BLaER1 treated with 17β-estradiol and CSF1 and Interleukin-3, amounts not matched to agents 10 nM and 100 nM (cell line): Measurements from ENCODE around the gene FXYD4.
"Not testable (repeated sequence)": the region's sequence is repeated elsewhere in the genome, so short reads cannot be mapped to it uniquely, and the experiment has no call there.

Source experiments
- H3K27ac ChIP-seq, 11 experiments: shearing (Covaris generic); formaldehyde crosslinking; 2 replicates each; pipeline ENCODE4 v1.8.1; 2022
- H3K27me3 ChIP-seq, 11 experiments: shearing (Covaris generic); formaldehyde crosslinking; 2 replicates each; pipeline ENCODE4 v1.8.1; 2022
- H3K36me3 ChIP-seq, 11 experiments: shearing (Covaris generic); formaldehyde crosslinking; 2 replicates each; pipeline ENCODE4 v1.8.1; 2022
- H3K4me1 ChIP-seq, 10 experiments: shearing (Covaris generic); formaldehyde crosslinking; 2 replicates each; pipeline ENCODE4 v1.8.1; 2022
- H3K4me2 ChIP-seq, 11 experiments: shearing (Covaris generic); formaldehyde crosslinking; 2 replicates each; pipeline ENCODE4 v1.8.1; 2022
- H3K4me3 ChIP-seq, 10 experiments: shearing (Covaris generic); formaldehyde crosslinking; 2 replicates each; pipeline ENCODE4 v1.8.1; 2022
- H3K9ac ChIP-seq, 11 experiments: shearing (Covaris generic); formaldehyde crosslinking; 2 replicates each; pipeline ENCODE4 v1.8.1; 2022
- H3K9me3 ChIP-seq, 11 experiments: shearing (Covaris generic); formaldehyde crosslinking; replicated peaks in 1 of 11; 2 replicates each; pipeline ENCODE4 v1.8.1; 2022
- H4K20me1 ChIP-seq, 11 experiments: shearing (Covaris generic); formaldehyde crosslinking; 2 replicates each; pipeline ENCODE4 v1.8.1; 2022
- Cebpa-rat ChIP-seq, 11 experiments: shearing (Covaris generic); IDR thresholded peaks; 2 replicates each; pipeline ENCODE4 v1.8.1; 2022

FXYD4 gene, protein sequence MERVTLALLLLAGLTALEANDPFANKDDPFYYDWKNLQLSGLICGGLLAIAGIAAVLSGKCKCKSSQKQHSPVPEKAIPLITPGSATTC

DNA sequence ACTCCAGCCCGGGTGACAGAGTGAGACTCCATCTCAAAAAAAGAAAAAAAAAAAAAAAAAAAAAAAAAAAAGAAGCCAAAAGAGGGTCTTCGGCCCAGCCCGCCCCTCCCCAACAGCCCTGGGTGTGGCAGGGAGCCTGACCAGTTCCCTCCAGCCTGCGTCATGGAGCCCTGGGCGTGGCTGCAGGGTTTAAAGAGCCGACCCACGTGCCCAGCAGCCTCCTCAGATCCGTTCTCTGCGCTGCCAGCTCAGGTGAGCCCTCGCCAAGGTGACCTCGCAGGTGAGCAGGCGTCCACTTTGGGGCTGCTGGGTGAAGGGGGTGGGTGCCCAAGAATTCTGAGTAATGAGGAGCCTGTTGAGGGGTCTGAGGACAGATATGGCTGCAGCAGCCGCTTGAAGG, at the start of gene FXYD4:
FXYD4 (plus strand) TSS at position 219 of the 400 bp plus-strand sequence. CDS start 2,111 bp downstream, outside the sequence.
- Histone ChIP-seq H3K4me2 (no peak within 1 kb of the TSS), H3K36me3 (no peaks in the 10 kb centered on the region), H4K20me1 (no peaks in the 10 kb centered on the region), H3K27ac (no peak within 1 kb of the TSS), H3K4me1 (peaks cover 0 to 5% (median 0%) of the 10 kb centered on the region in 10 experiments; a peak in 1 of 20 replicates), H3K27me3 (no peaks in the 10 kb centered on the region), H3K9ac (no peak within 1 kb of the TSS), H3K4me3 (no peak within 1 kb of the TSS), H3K9me3 (no peaks in the 10 kb centered on the region)
- no peak for TF ChIP-seq Cebpa-rat (IDR thresholded peaks at IDR 0.05)

- H3K36me3 ChIP-seq: no peaks in the 10 kb centered on the region
- H3K9ac ChIP-seq: no peak overlapping the region
- H3K4me1 ChIP-seq: no peaks in the 10 kb centered on the region
- no peak overlapping the region for H3K4me3 ChIP-seq
- no peaks in the 10 kb centered on the region for H4K20me1 ChIP-seq
- no peak overlapping the region for H3K4me2 ChIP-seq
- peaks cover 0 to 5% (median 0%) of the 10 kb centered on the region in 11 experiments; a peak in 2 of 22 replicates for H3K9me3 ChIP-seq
- H3K27ac ChIP-seq: no peak overlapping the region
- no peak for TF ChIP-seq Cebpa-rat (IDR thresholded peaks at IDR 0.05)
- H3K27me3 ChIP-seq: no peaks in the 10 kb centered on the region
Observed at GRCh38 chr10:43322331-43322730, 49.1 kb upstream of the FXYD4 start.

DNA sequence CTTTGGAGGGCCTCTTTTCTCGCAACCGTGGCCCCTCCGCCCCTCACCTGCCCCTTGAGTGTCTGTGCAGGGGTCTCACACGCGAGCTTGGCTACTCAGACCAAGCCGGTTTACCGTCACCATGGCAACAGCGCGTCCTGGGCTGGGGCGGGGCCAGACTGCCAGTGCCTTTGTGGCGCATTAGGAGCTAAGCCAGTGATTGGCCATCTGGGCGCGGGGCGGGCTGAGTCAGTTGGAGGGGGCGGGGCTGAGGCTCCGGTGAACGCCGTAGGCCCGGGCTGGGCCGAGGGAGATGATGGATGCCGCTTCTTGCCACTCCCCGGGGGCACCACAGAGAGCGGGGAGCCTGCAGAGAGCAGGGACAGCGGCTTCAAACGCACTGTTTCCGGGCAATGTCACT, 48.7 kb upstream of the FXYD4 start:
- Histone ChIP-seq H3K9me3 (peaks cover 0 to 5% (median 0%) of the 10 kb centered on the region in 11 experiments; a peak in 3 of 22 replicates), H3K36me3 (no peaks in the 10 kb centered on the region), H3K4me1 (no peaks in the 10 kb centered on the region), H3K27me3 (no peaks in the 10 kb centered on the region), H3K27ac (no peak overlapping the region), H3K9ac (no peak overlapping the region), H3K4me3 (no peak overlapping the region), H4K20me1 (no peaks in the 10 kb centered on the region), H3K4me2 (no peak overlapping the region)
- no peak for TF ChIP-seq Cebpa-rat (IDR thresholded peaks at IDR 0.05)

GRCh38 chr10:43323245-43323644, 48.2 kb upstream of the FXYD4 start:
- H3K4me2 ChIP-seq: no peak overlapping the region
- no peaks in the 10 kb centered on the region for H4K20me1 ChIP-seq
- H3K9ac ChIP-seq: no peak overlapping the region
- H3K9me3 ChIP-seq: peaks cover 0 to 6% (median 0%) of the 10 kb centered on the region in 11 experiments; a peak in 4 of 22 replicates
- no peaks in the 10 kb centered on the region for H3K36me3 ChIP-seq
- TF ChIP-seq Cebpa-rat (IDR thresholded peaks at IDR 0.05): no peak
- H3K27me3 ChIP-seq: no peaks in the 10 kb centered on the region
- H3K27ac ChIP-seq: no peak overlapping the region
- no peak overlapping the region for H3K4me3 ChIP-seq
- H3K4me1 ChIP-seq: no peaks in the 10 kb centered on the region

- H3K9me3 ChIP-seq: peaks cover 13 to 22% (median 15%) of the 10 kb centered on the region in 11 experiments
- no peak for TF ChIP-seq Cebpa-rat (IDR thresholded peaks at IDR 0.05)
- no peaks in the 10 kb centered on the region; a peak in 1 of 22 replicates for H3K36me3 ChIP-seq
- H4K20me1 ChIP-seq: no peaks in the 10 kb centered on the region
- H3K27me3 ChIP-seq: no peaks in the 10 kb centered on the region
- no peak overlapping the region for H3K4me3 ChIP-seq
- no peak overlapping the region for H3K9ac ChIP-seq
- no peak overlapping the region for H3K4me2 ChIP-seq
- no peak overlapping the region for H3K27ac ChIP-seq
- H3K4me1 ChIP-seq: peaks cover 0 to 3% (median 0%) of the 10 kb centered on the region in 10 experiments; a peak in 1 of 20 replicates
Observed at GRCh38 chr10:43324876-43325275, 46.6 kb upstream of the FXYD4 start.

DNA sequence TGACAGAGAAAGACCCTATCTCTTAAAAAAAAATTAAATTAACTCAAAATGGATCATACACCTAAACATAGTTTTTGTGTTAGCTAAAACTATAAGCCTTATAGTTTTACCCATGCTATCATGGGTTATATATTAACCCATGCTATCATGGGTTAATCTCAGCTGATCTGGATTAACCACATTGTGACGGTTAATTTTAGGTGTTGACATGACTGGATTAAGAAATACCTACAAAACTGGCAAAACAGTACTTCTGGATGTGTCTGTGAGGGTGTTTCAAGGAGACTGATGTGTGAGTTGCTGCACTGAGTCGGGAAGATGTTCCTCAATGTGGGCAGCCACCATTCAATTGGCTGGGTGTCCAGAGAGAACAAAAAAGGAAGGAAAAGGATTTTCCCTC, 44.3 kb upstream of the FXYD4 start:
- TF ChIP-seq Cebpa-rat (IDR thresholded peaks at IDR 0.05): no peak
- H3K4me3 ChIP-seq: no peak overlapping the region
- no peak overlapping the region for H3K9ac ChIP-seq
- peaks cover 14 to 36% (median 19%) of the 10 kb centered on the region in 11 experiments for H3K9me3 ChIP-seq
- H3K36me3 ChIP-seq: no peaks in the 10 kb centered on the region; a peak in 1 of 22 replicates
- peaks cover 6 to 11% (median 7%) of the 10 kb centered on the region in 10 experiments for H3K4me1 ChIP-seq
- H3K27me3 ChIP-seq: no peaks in the 10 kb centered on the region
- no peak overlapping the region for H3K27ac ChIP-seq
- no peak overlapping the region for H3K4me2 ChIP-seq
- no peaks in the 10 kb centered on the region for H4K20me1 ChIP-seq

GRCh38 chr10:43327986-43328385, 43.5 kb upstream of the FXYD4 start:
- H3K9me3 ChIP-seq: peaks cover 14 to 37% (median 16%) of the 10 kb centered on the region in 11 experiments
- no peaks in the 10 kb centered on the region for H3K27me3 ChIP-seq
- H3K4me2 ChIP-seq: no peak overlapping the region
- H3K4me1 ChIP-seq: peaks cover 14 to 20% (median 15%) of the 10 kb centered on the region in 10 experiments
- TF ChIP-seq Cebpa-rat (IDR thresholded peaks at IDR 0.05): no peak
- no peaks in the 10 kb centered on the region; a peak in 1 of 22 replicates for H3K36me3 ChIP-seq
- no peak overlapping the region for H3K27ac ChIP-seq
- H3K4me3 ChIP-seq: no peak overlapping the region
- no peak overlapping the region for H3K9ac ChIP-seq
- no peaks in the 10 kb centered on the region for H4K20me1 ChIP-seq

GRCh38 chr10:43328810-43329209, 42.6 kb upstream of the FXYD4 start:
- not testable (repeated sequence) for H3K9ac ChIP-seq, H3K27me3 ChIP-seq, H4K20me1 ChIP-seq, H3K4me3 ChIP-seq, H3K4me2 ChIP-seq, H3K36me3 ChIP-seq, H3K27ac ChIP-seq
- peaks cover 14 to 28% (median 17%) of the 10 kb centered on the region in 10 experiments for H3K4me1 ChIP-seq
- peaks cover 14 to 40% (median 16%) of the 10 kb centered on the region in 11 experiments for H3K9me3 ChIP-seq

DNA sequence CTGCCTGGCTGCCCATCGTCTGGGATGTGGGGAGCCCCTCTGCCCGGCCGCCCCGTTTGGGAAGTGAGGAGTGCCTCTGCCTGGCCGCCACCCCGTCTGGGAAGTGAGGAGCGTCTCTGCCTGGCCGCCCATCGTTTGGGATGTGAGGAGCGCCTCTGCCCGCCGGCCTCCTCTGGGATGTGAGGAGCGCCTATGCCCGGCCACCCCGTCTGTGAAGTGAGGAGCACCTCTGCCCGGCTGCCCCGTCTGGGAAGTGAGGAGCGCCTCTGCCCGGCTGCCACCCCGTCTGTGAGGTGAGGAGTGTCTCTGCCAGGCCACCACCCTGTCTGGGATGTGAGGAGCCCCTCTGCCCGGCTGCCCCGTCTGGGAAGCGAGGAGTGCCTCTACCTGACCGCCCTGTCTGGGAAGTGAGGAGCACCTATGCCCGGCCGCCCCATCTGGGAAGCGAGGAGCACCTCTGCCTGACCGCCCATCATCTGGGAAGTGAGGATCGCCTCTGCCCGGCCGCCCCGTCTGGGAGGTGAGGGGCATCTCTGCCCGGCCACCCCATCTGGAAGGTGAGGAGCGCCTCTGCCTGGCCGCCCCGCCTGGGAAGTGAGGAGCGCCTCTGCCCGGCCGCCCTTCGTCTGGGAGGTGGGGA, 42.1 kb upstream of the FXYD4 start:
- H3K4me3 ChIP-seq, H3K27ac ChIP-seq, H3K36me3 ChIP-seq, H3K27me3 ChIP-seq, H3K4me2 ChIP-seq, H4K20me1 ChIP-seq, H3K9ac ChIP-seq: not testable (repeated sequence)
- H3K4me1 ChIP-seq: peaks cover 14 to 30% (median 17%) of the 10 kb centered on the region in 10 experiments
- peaks cover 14 to 43% (median 16%) of the 10 kb centered on the region in 11 experiments for H3K9me3 ChIP-seq

DNA sequence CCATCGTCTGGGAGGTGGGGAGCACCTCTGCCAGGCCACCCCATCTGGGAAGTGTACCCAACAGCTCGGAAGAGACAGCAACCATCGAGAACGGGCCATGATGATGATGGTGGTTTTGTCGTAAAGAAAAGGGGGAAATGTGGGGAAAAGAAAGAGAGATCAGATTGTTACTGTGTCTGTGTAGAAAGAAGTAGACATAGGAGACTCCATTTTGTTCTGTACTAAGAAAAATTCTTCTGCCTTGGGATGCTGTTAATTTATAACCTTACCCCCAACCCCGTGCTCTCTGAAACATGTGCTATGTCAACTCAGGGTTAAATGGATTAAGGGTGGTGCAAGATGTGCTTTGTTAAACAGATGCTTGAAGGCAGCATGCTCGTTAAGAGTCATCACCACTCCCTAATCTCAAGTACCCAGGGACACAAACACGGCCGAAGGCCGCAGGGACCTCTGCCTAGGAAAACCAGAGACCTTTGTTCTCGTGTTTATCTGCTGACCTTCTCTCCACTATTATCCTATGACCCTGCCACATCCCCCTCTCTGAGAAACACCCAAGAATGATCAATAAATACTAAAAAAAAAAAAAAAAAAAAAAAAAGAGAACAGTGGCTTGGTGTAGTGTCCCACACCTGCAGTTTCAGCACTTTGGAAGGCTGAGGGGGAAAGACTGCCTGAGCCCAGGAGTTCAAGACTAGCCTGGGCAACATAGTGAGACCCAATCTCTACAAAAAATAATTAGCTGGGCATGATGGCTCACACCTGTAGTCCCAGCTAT, 41.2 kb upstream of the FXYD4 start:
- not testable (repeated sequence) for H3K9ac ChIP-seq, H3K27ac ChIP-seq, H3K36me3 ChIP-seq, H3K27me3 ChIP-seq, H3K4me2 ChIP-seq, H4K20me1 ChIP-seq, H3K4me3 ChIP-seq
- Histone ChIP-seq H3K9me3 (peaks cover 14 to 43% (median 16%) of the 10 kb centered on the region in 11 experiments), H3K4me1 (peaks cover 14 to 30% (median 17%) of the 10 kb centered on the region in 10 experiments)

DNA sequence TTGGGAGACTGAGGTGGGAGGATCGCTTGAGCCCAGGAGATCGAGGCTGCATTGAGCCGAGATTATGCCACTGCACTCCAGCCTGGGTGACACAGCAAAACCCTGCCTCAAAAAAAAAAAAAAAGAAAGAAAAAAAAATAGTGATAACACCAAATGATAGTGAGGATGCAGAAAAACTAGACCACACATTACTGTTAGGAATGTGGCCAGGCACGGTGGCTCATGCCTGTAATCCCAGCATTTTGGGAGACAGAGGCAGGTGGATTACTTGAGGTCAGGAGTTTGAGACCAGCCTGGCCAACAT, 40.7 kb upstream of the FXYD4 start:
- H3K36me3 ChIP-seq, H3K4me3 ChIP-seq, H4K20me1 ChIP-seq, H3K27me3 ChIP-seq, H3K9ac ChIP-seq, H3K4me2 ChIP-seq, H3K27ac ChIP-seq: not testable (repeated sequence)
- peaks cover 14 to 30% (median 17%) of the 10 kb centered on the region in 10 experiments for H3K4me1 ChIP-seq
- peaks cover 14 to 43% (median 16%) of the 10 kb centered on the region in 11 experiments for H3K9me3 ChIP-seq
